ENCODE measurements around the gene ALKBH1.
A peak's percentile ranks its signal among the peaks of the same experiment; 100 is the strongest.
"Not testable (repeated sequence)": the region's sequence is repeated elsewhere in the genome, so short reads cannot be mapped to it uniquely, and the experiment has no call there.

ALKBH1 gene

GRCh38 chr14:77707724-77708408 lies at the start of gene ALKBH1, which contains the start of gene SLIRP:
ALKBH1 (minus strand) TSS chr14:77708023; CDS start chr14:77708004, 19 bp downstream.
SLIRP (plus strand) TSS chr14:77708103; CDS start chr14:77708112, 9 bp downstream.
- H3K4me1 Mint-ChIP-seq (ENCODE audit: low read depth): peaks cover 42% of the 10 kb centered on the region
- no peaks in the 10 kb centered on the region for H3K27me3 Mint-ChIP-seq
- H3K4me3 Mint-ChIP-seq: peak within 1 kb of the TSS; percentile 100
- H3K9me3 Mint-ChIP-seq (ENCODE audit: low read depth): no peaks in the 10 kb centered on the region
- peak within 1 kb of the TSS; percentile 99 for H3K27ac Mint-ChIP-seq
- H3K36me3 Mint-ChIP-seq: peaks cover 12% of the 10 kb centered on the region

GRCh38 chr14:77752799-77753516 lies 45.1 kb upstream of the ALKBH1 start:
- peak overlapping the region; percentile 2 for H3K27ac Mint-ChIP-seq
- H3K4me3 Mint-ChIP-seq: peak overlapping the region; percentile 1
- peaks cover 14% of the 10 kb centered on the region for H3K36me3 Mint-ChIP-seq
- H3K9me3 Mint-ChIP-seq (ENCODE audit: low read depth): no peaks in the 10 kb centered on the region
- H3K27me3 Mint-ChIP-seq: no peaks in the 10 kb centered on the region
- peaks cover 42% of the 10 kb centered on the region for H3K4me1 Mint-ChIP-seq (ENCODE audit: low read depth)

GRCh38 chr14:77752266-77752665 lies 44.4 kb upstream of the ALKBH1 start:
- Mint-ChIP-seq H3K27ac (no peak overlapping the region), H3K4me1 (ENCODE audit: low read depth) (peaks cover 35% of the 10 kb centered on the region), H3K9me3 (ENCODE audit: low read depth) (no peaks in the 10 kb centered on the region), H3K4me3 (no peak overlapping the region), H3K36me3 (peaks cover 14% of the 10 kb centered on the region), H3K27me3 (no peaks in the 10 kb centered on the region)

- not testable (repeated sequence) for H3K27ac Mint-ChIP-seq
- H3K36me3 Mint-ChIP-seq: peaks cover 11% of the 10 kb centered on the region
These were observed 39.6 kb upstream of the ALKBH1 start for GRCh38 chr14:77747425-77747824.

GRCh38 chr14:77746064-77746702 lies 38.4 kb upstream of the ALKBH1 start:
- Mint-ChIP-seq H3K4me1 (ENCODE audit: low read depth) (peaks cover 26% of the 10 kb centered on the region), H3K9me3 (ENCODE audit: low read depth) (no peaks in the 10 kb centered on the region), H3K27ac (no peak overlapping the region), H3K36me3 (peaks cover 11% of the 10 kb centered on the region), H3K27me3 (no peaks in the 10 kb centered on the region), H3K4me3 (no peak overlapping the region)

More at GRCh38 chr14:77747425-77747824, 39.6 kb upstream of the ALKBH1 start:
- peaks cover 26% of the 10 kb centered on the region for H3K4me1 Mint-ChIP-seq (ENCODE audit: low read depth)
- not testable (repeated sequence) for H3K4me3 Mint-ChIP-seq; H3K9me3 Mint-ChIP-seq (ENCODE audit: low read depth); H3K27me3 Mint-ChIP-seq

- Mint-ChIP-seq H3K4me3 (no peak overlapping the region), H3K36me3 (peaks cover 2% of the 10 kb centered on the region), H3K4me1 (ENCODE audit: low read depth) (peaks cover 31% of the 10 kb centered on the region)
These were observed 33.6 kb upstream of the ALKBH1 start for GRCh38 chr14:77741438-77741837.

GRCh38 chr14:77738559-77739250 lies 30.9 kb upstream of the ALKBH1 start:
- no peaks in the 10 kb centered on the region for H3K36me3 Mint-ChIP-seq
- peaks cover 20% of the 10 kb centered on the region for H3K4me1 Mint-ChIP-seq (ENCODE audit: low read depth)
- H3K9me3 Mint-ChIP-seq (ENCODE audit: low read depth): no peaks in the 10 kb centered on the region

More at GRCh38 chr14:77741438-77741837, 33.6 kb upstream of the ALKBH1 start:
- no peaks in the 10 kb centered on the region for H3K27me3 Mint-ChIP-seq
- H3K9me3 Mint-ChIP-seq (ENCODE audit: low read depth): no peaks in the 10 kb centered on the region
- peak overlapping the region; percentile 77 for H3K27ac Mint-ChIP-seq

GRCh38 chr14:77730976-77731497 lies 23.2 kb upstream of the ALKBH1 start:
- no peak overlapping the region for H3K4me3 Mint-ChIP-seq
- peaks cover 5% of the 10 kb centered on the region for H3K36me3 Mint-ChIP-seq
- no peaks in the 10 kb centered on the region for H3K27me3 Mint-ChIP-seq
- H3K27ac Mint-ChIP-seq: peak overlapping the region; percentile 67
- no peaks in the 10 kb centered on the region for H3K9me3 Mint-ChIP-seq (ENCODE audit: low read depth)
- H3K4me1 Mint-ChIP-seq (ENCODE audit: low read depth): peaks cover 2% of the 10 kb centered on the region

More at GRCh38 chr14:77738559-77739250, 30.9 kb upstream of the ALKBH1 start:
- H3K27me3 Mint-ChIP-seq: no peaks in the 10 kb centered on the region
- H3K27ac Mint-ChIP-seq: peak overlapping the region; percentile 37
- H3K4me3 Mint-ChIP-seq: no peak overlapping the region

- Mint-ChIP-seq H3K9me3 (ENCODE audit: low read depth) (no peaks in the 10 kb centered on the region), H3K4me1 (ENCODE audit: low read depth) (no peaks in the 10 kb centered on the region), H3K4me3 (no peak overlapping the region), H3K36me3 (peaks cover 13% of the 10 kb centered on the region), H3K27me3 (no peaks in the 10 kb centered on the region), H3K27ac (peak overlapping the region; percentile 47)
These were observed 14.5 kb upstream of the ALKBH1 start for GRCh38 chr14:77722301-77722700.

GRCh38 chr14:77721437-77721836 lies 13.6 kb upstream of the ALKBH1 start:
- H3K27me3 Mint-ChIP-seq: no peaks in the 10 kb centered on the region
- no peak overlapping the region for H3K4me3 Mint-ChIP-seq
- peaks cover 13% of the 10 kb centered on the region for H3K36me3 Mint-ChIP-seq
- H3K9me3 Mint-ChIP-seq (ENCODE audit: low read depth): no peaks in the 10 kb centered on the region
- H3K4me1 Mint-ChIP-seq (ENCODE audit: low read depth): no peaks in the 10 kb centered on the region
- no peak overlapping the region for H3K27ac Mint-ChIP-seq

GRCh38 chr14:77717608-77718305 lies 9.9 kb upstream of the ALKBH1 start:
- no peaks in the 10 kb centered on the region for H3K9me3 Mint-ChIP-seq (ENCODE audit: low read depth)
- H3K27me3 Mint-ChIP-seq: no peaks in the 10 kb centered on the region
- H3K36me3 Mint-ChIP-seq: peaks cover 16% of the 10 kb centered on the region
- H3K4me1 Mint-ChIP-seq (ENCODE audit: low read depth): peaks cover 16% of the 10 kb centered on the region
- no peak overlapping the region for H3K4me3 Mint-ChIP-seq
- peak overlapping the region; percentile 36 for H3K27ac Mint-ChIP-seq

GRCh38 chr14:77714926-77715325 lies 7.1 kb upstream of the ALKBH1 start:
- H3K4me3 Mint-ChIP-seq: no peak overlapping the region
- H3K27me3 Mint-ChIP-seq: no peaks in the 10 kb centered on the region
- peaks cover 8% of the 10 kb centered on the region for H3K36me3 Mint-ChIP-seq

GRCh38 chr14:77710364-77710763 lies 2.5 kb upstream of the ALKBH1 start:
- Mint-ChIP-seq H3K27me3 (no peaks in the 10 kb centered on the region), H3K9me3 (ENCODE audit: low read depth) (no peaks in the 10 kb centered on the region), H3K27ac (no peak overlapping the region), H3K4me3 (peak overlapping the region; percentile 100), H3K36me3 (peaks cover 18% of the 10 kb centered on the region), H3K4me1 (ENCODE audit: low read depth) (peaks cover 49% of the 10 kb centered on the region)

More at GRCh38 chr14:77714926-77715325, 7.1 kb upstream of the ALKBH1 start:
- Mint-ChIP-seq H3K4me1 (ENCODE audit: low read depth) (peaks cover 28% of the 10 kb centered on the region), H3K27ac (peak overlapping the region; percentile 84), H3K9me3 (ENCODE audit: low read depth) (no peaks in the 10 kb centered on the region)

GRCh38 chr14:77709412-77709811 lies 1.6 kb upstream of the ALKBH1 start:
- H3K27ac Mint-ChIP-seq: peak overlapping the region; percentile 99

More at GRCh38 chr14:77709412-77709811, 1.6 kb upstream of the ALKBH1 start:
- peaks cover 12% of the 10 kb centered on the region for H3K36me3 Mint-ChIP-seq
- no peaks in the 10 kb centered on the region for H3K27me3 Mint-ChIP-seq
- H3K4me1 Mint-ChIP-seq (ENCODE audit: low read depth): peaks cover 45% of the 10 kb centered on the region
- H3K9me3 Mint-ChIP-seq (ENCODE audit: low read depth): no peaks in the 10 kb centered on the region
- H3K4me3 Mint-ChIP-seq: peak overlapping the region; percentile 100
